Sciatic nerve (tissue), 2 donors: ENCODE measurements around the gene CCDC178. TPM values are rescaled to one million over a fixed set of nuclear protein-coding genes. Genes with fewer than 3 reads are reported as not detected.

Experiments
- ATAC-seq: fragments of 200-7000 bp; cut with Tn5 transposase; one replicate; pipeline ENCODE4 v1.9.1; 2020; ENCODE audit warnings: mild to moderate bottlenecking, moderate library complexity
- DNase-seq: peaks from one replicate; pipeline ENCODE4 v3.0.0-alpha.2; 2020; ENCODE audit warnings: low spot score
- intact Hi-C: fragments of 100-400 bp; cut with DNase I; formaldehyde crosslinking; loops from one replicate; pipeline ENCODE4 v1.14.2; 2022
- total RNA-seq: library from RNA; stranded (reverse); fragmentation: NEBNext Ultra II Directional; extraction: Animal tissue kit (Norgen Biotek cat#: 25700); gene quantifications from one replicate; pipeline ENCODE4 v1.2.1, GENCODE V29; 2021
- donor health status: DM: no; HTN: no; CAD: no.
- donor health status: DM: no; HTN: no; CAD: no.

The CCDC178 gene
- total RNA-seq, 1 donor from 2014 or later: 4.6 TPM

DNA sequence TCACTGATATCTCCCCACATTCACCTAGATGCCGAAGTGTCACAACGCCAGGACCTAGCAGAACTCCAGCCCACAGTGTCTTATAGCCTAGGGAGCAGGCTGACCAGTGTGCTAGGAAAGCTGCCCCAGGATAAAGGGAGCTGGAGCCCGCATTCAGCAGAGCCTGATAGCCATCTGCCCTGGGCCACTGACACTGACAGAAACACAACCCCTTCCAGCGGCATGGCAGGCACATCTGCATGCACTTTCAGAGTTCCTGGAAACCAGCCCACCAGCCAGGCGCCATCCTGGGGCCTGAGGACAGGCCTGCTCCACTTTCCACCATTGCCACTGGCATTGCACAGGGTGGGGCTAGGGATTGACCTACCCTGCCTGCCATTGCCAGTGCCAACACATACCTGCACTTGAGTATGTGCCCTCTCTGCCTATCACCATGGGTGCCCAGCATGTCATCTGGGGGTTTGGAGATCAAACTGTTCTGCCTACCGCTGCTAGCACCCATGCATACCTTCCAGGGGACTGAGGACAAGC, 377.6 kb downstream of the CCDC178 start:
- intact Hi-C loops: no loop called here
- DNase-seq: no peak
- no peak for ATAC-seq

- intact Hi-C loops: no loop called here
- no peak for DNase-seq
- ATAC-seq: no peak
Measured at GRCh38 chr18:33052886-33053285, 387.6 kb downstream of the CCDC178 start.

GRCh38 chr18:33051407-33051806, 389.1 kb downstream of the CCDC178 start:
- DNase-seq: no peak
- intact Hi-C loops: no loop called here
- ATAC-seq: no peak

DNA sequence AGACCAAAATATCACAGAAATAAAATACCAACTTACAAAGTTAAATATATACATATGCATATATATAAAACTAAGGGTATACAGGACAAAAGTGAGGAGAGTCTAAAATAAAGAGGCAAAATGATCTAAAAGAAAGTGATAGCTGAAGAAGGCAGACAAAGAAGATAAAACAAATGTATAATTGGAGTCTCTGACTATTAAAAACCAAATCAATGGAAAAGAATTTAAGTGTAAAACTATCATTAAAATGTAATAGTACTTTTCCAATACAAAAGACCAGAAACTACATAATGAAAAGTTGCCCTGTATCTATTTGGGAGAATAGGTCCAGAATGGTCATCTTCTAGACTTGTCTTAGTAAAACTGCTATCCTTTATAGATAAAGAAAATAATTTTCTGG, 400.3 kb downstream of the CCDC178 start:
- no peak for DNase-seq
- ATAC-seq: no peak
- intact Hi-C loops: no loop called here

DNA sequence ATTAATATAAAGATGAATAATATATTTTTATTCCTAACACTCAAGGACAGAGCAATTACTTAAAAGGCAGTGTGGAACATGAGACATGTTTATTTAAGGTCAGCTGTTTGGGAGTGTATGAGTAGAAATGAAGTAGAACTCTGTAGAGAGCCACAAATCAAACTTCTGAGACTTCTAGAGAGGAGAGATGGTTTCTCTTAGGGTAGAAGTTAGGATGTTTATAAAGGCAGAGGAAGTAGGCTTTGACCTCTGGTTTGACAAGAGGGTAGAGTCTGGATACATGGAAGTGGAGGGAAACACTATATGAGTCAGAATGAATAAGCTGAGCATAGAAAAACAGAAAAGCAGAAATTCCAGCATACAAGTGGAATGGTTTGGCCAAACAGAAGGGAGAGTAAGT, 405.6 kb downstream of the CCDC178 start:
- DNase-seq: no peak
- intact Hi-C loops: no loop called here
- ATAC-seq: no peak

GRCh38 chr18:33034212-33034611, 406.3 kb downstream of the CCDC178 start:
- intact Hi-C loops: no loop called here
- ATAC-seq (no peak), DNase-seq (no peak)

DNA sequence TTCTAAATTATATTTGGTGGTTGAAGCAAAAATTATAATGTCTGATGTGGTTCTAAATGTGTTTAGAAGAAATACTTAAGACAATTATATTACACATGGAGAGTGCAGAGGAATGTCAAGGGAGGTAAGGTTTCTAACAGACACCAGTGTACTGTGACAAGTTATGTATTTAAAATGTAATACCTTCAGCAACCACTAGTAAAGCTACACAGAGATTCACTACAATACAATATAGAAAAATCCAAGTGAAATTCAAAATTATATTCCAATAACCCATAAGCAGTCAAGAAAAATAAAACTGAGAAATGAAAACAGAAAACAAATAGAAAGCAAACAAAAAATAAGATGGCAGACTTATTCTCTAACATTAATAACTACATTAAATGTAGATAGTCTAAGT, 418.2 kb downstream of the CCDC178 start:
- ATAC-seq (no peak), DNase-seq (no peak)
- intact Hi-C loops: no loop called here

DNA sequence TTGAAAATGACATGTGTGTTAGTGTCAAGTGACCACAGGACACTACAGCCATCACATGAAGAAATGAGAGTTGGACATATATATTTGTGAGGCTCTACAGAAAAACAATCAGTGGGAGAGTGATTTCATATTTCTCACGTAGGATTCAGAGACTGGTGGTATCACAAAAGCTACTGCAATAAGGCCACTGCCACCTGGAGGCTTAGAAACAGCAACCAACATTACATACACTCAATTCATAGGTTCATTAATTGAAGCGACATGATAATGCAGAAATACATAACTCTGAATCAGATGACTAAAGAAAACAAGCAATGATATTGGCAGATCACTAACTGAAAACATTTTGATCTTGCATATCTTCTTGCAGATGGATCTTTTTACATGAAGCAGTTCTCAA, 419.6 kb downstream of the CCDC178 start:
- DNase-seq: no peak
- no peak for ATAC-seq
- intact Hi-C loops: no loop called here

DNA sequence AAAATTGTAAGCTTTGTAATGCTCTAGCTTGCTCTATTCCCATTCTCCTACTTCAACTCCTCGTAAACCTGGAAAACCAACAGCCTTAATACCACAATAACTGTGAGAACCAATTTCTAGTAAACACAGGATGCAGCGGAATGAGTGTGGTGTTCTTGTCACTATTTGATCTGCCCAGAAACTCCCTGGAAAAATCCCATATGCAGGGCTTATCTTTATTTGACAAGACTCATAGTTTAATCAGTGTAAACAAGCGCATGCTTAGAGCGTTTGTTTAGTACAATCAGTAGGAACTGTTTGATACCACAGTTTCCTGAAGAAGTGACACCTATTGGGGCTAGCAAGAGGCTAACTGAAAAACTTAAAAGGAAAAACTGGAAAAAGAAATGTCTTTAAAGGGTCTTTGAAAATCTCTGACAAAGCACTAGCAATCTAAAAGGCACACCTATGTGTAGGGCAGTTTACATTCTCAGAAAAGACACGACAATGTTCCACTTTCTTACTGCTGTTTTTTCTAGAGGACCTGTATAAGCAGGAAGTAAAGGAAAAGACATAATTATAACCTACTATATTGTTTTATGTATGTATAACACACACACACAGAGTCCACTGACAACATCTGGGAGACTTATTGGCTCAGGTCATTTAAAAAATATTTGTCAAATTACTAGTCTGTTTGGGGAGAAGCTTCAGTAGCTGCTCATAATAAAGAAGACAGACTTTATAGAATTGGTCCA, 426.3 kb downstream of the CCDC178 start:
- DNase-seq (no peak), ATAC-seq (no peak)
- intact Hi-C loops: no loop called here

GRCh38 chr18:33010149-33010548, 430.4 kb downstream of the CCDC178 start:
- intact Hi-C loops: no loop called here
- no peak for ATAC-seq

GRCh38 chr18:32998921-32999320, 441.6 kb downstream of the CCDC178 start:
- no peak for ATAC-seq
- DNase-seq: no peak
- intact Hi-C loops: no loop called here

More at GRCh38 chr18:33010149-33010548, 430.4 kb downstream of the CCDC178 start:
- no peak for DNase-seq

DNA sequence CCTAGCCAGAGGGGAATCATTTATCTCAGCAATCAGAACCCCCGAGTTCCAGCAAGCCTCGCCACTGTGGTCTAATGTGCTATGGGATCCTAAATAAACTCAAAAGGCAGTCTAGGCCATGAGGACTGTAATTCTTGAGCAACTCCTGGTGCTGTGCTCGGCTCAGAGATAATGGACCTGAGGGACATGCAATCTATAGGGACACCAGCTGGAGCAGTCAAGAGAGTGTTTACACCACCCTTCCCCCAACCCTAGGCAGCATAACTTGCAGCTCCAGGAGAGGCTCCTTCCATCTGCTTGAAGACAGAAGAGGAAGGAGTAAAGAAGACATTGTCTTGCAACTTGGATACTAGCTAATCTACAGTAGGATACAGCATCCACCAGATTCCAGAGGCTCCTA, 442.2 kb downstream of the CCDC178 start:
- ATAC-seq: no peak

GRCh38 chr18:32983721-32984120, 456.8 kb downstream of the CCDC178 start:
- no peak for ATAC-seq
- no peak for DNase-seq
- intact Hi-C loops: no loop called here

More for the DNA sequence above, 442.2 kb downstream of the CCDC178 start:
- intact Hi-C loops: no loop called here
- DNase-seq: no peak

DNA sequence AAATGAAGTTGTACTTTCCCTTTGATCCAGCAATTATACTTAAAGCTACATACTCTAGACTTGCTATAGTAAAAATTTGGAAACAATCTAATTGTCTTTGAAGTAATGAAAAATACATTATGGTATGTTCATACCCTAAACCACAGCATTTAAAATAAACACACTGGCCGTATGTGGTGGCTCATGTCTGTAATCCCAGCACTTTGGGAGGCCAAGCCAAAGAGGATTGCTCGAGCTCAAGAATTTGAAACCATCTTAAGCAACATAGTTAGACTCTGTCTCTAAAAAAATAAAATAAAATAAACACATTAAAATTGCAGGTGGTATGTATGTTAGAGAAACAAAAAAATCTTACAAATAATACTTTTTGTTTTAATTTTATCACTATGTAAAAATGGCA, 459.6 kb downstream of the CCDC178 start:
- no peak for ATAC-seq
- DNase-seq: no peak
- intact Hi-C loops: no loop called here

- intact Hi-C loops: no loop called here
- DNase-seq (no peak), ATAC-seq (no peak)
Measured at GRCh38 chr18:32975501-32975900, 465.0 kb downstream of the CCDC178 start.

DNA sequence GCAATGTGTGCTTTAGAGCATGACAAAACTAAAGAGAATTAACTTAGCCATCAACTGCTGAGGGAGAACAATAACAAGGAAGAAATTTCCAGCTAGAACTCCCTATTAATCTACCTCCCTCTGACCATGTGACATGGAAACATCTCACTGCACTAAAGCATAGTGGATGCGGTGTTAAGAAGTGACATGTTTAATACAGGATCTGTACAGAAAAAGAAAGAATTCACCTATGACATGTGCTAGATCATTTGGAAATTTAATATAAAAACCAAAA, 465.4 kb downstream of the CCDC178 start:
- ATAC-seq (no peak), DNase-seq (no peak)
- intact Hi-C loops: no loop called here

DNA sequence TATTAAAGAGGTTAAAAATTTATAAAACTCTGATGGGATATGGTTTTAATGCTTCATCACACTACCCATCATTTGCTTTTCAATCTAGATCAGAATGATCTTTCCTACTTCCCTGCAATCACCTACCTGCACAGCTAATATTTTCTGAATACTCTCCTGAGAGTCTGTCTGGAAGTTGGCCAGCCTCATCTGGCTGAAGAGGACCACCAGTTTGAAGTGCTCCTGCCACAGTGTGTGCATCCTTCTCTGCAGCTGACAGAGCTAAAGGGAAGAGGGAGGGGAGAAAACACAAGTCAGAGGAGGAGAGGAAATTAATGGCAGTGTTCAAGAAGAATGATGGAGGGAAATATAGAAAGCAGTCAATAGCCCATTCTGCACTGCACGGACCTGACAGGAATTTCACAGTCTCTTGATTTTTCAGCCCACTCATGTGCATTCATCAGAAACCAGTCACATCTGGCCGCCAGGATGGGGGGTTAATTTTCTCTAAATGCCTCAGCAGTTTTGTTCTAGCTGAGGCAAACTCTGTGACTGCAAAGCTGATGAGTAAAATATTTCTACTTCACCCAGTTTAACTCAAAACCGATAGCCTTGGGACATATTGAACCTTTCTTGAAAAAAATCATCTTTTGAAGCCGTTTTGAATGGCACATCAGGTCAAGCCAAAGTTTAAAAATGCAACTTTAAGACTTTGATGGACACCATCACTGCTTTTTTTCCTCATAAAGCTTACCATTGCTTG, 465.9 kb downstream of the CCDC178 start:
- no peak for ATAC-seq
- no peak for DNase-seq
- intact Hi-C loops: no loop called here

GRCh38 chr18:32968248-32968647, 472.3 kb downstream of the CCDC178 start:
- intact Hi-C loops: no loop called here
- ATAC-seq: no peak
- no peak for DNase-seq

DNA sequence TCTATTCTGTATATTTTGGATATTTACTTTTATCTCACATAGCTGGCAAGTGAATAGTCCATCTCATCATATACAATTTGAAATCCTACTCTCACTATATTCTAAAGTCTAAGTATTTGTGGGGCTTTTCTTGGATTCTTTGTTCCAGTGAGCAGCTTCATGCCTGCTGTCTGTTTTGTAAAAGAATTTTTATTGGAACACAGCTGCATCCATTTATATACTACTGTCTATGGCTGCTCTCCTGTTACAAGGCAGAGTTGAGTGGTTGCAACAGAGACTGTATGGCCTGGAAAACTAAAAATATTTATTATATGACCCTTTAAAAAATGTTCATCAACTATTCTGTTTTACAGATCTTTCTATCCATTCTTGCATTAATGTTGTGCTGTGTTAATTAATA, 474.4 kb downstream of the CCDC178 start:
- ATAC-seq: no peak
- intact Hi-C loops: no loop called here
- DNase-seq: no peak

- ATAC-seq: no peak
Measured at GRCh38 chr18:32961538-32961937, 479.0 kb downstream of the CCDC178 start.

GRCh38 chr18:32958746-32959145, 481.8 kb downstream of the CCDC178 start:
- no peak for ATAC-seq
- intact Hi-C loops: no loop called here
- DNase-seq: no peak

More at GRCh38 chr18:32961538-32961937, 479.0 kb downstream of the CCDC178 start:
- no peak for DNase-seq
- intact Hi-C loops: no loop called here
